Left lung (tissue), 10 donors: ENCODE measurements around the gene CCDC33. TPM values are rescaled to one million over a fixed set of nuclear protein-coding genes. Genes with fewer than 3 reads are reported as not detected.

Experiments used
- ATAC-seq: fragments of 200-7000 bp; cut with Tn5 transposase; one replicate; pipeline ENCODE4 v1.9.1; 2020; ENCODE audit warnings: moderate library complexity
- DNase-seq, 4 donors: peaks; one replicate each; pipeline ENCODE4 v3.0.0-alpha.2; 2013 to 2020
- H3K27ac ChIP-seq, 2 donors: fragments of 200-600 bp; sonication (generic) in 1 of 2; one replicate each; pipeline versions ENCODE4 v1.5.0 to v1.8.0; 2020 to 2021
- H3K27me3 ChIP-seq, 2 donors: fragments of 200-600 bp; sonication (generic) in 1 of 2; one replicate each; pipeline versions ENCODE4 v1.5.0 to v1.8.0; 2020 to 2021
- H3K36me3 ChIP-seq, 2 donors: fragments of 200-600 bp; sonication (generic) in 1 of 2; one replicate each; pipeline versions ENCODE4 v1.5.0 to v1.8.0; 2020 to 2021
- H3K4me1 ChIP-seq, 2 donors: fragments of 200-600 bp; one replicate each; pipeline ENCODE4 v1.8.0; 2021
- H3K4me3 ChIP-seq, 2 donors: fragments of 200-600 bp; sonication (generic) in 1 of 2; one replicate each; pipeline versions ENCODE4 v1.5.0 to v1.8.0; 2020 to 2021; ENCODE audit warnings: mild to moderate bottlenecking in 1 of 2
- H3K9me3 ChIP-seq, 2 donors: fragments of 200-600 bp; sonication (generic) in 1 of 2; one replicate each; pipeline versions ENCODE4 v1.5.0 to v1.8.0; 2020 to 2021
- intact Hi-C, 2 donors: fragments of 100-400 bp; cut with DNase I; formaldehyde crosslinking; loops; one replicate each; pipeline versions ENCODE4 v1.11.2 to v1.14.2; 2022
- polyA plus RNA-seq, 6 donors: library from polyadenylated mRNA; unstranded; fragments of 120-200 nt; gene quantifications; one replicate each; pipeline ENCODE4 v1.2.1, GENCODE V29; 2013; ENCODE audit not compliant: insufficient read length in 6 of 6
- total RNA-seq, 2 donors: library from RNA; stranded (reverse); fragmentation: NEBNext Ultra II Directional; extraction: Animal tissue kit (Norgen Biotek cat#: 25700); gene quantifications; one replicate each; pipeline ENCODE4 v1.2.1, GENCODE V29; 2021
- TF ChIP-seq, protein P1 (sequence below), 2 donors: fragments of 200-600 bp; sonication (generic) in 1 of 2; IDR thresholded peaks; one replicate each; pipeline versions ENCODE4 v1.5.0 to v1.8.0; 2021; ENCODE audit warnings: antibody characterized with exemption in 2 of 2
- donor health status: DM: no; HTN: yes; CAD: no.
- donor health status: DM: no; HTN: no; CAD: no.

CCDC33 gene
- total and polyA plus RNA-seq, 8 donors: 1.00 to 3.2 (median 1.9) TPM; not detected in 1

DNA sequence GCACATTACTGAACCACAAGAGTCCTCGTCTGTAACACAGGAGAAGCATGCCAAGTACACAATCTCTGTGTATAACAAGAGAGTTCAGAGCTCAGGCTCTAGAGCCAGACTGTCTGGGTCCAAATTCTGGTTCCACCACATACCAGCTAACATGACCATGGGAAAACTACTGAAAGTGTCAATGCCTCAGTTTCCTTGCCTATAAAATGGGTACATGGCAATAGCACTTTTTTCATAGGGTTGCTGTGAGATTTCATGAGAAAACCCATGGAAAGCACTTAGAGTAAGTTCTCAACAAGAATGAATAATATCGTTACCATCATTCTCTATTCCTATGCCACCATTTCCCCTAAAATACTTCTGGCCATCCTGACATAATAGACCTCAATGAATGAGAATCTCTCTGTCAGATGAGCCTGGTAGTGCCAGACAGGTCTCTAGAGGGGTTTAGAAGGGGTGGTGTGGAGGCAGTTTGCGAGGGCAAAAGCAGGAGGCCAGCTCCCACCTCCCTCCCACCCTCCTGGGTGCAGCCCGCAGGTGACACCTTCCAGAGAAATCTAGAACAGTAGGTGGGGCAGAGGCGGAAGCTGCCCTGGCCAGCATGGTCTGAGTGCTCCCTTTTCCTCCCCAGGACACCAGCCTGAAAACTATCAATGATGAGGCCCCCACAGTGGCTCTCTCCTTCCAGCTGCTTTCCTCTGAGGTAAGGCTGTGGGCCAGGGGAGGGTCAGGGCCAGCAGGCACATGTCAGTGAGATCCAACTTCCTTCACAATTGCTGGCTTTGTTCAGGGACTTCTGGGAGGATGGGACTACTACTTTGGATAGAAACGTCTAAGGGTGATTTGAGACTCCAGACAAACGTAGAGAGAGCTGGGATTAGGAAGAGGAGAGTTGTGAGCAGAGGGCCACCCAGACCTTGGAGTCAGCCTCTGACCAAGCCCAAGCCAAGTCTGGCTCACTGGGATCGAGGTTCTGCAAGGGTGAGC, 45.3 kb downstream of the CCDC33 start:
- TF ChIP-seq, protein P1, sequence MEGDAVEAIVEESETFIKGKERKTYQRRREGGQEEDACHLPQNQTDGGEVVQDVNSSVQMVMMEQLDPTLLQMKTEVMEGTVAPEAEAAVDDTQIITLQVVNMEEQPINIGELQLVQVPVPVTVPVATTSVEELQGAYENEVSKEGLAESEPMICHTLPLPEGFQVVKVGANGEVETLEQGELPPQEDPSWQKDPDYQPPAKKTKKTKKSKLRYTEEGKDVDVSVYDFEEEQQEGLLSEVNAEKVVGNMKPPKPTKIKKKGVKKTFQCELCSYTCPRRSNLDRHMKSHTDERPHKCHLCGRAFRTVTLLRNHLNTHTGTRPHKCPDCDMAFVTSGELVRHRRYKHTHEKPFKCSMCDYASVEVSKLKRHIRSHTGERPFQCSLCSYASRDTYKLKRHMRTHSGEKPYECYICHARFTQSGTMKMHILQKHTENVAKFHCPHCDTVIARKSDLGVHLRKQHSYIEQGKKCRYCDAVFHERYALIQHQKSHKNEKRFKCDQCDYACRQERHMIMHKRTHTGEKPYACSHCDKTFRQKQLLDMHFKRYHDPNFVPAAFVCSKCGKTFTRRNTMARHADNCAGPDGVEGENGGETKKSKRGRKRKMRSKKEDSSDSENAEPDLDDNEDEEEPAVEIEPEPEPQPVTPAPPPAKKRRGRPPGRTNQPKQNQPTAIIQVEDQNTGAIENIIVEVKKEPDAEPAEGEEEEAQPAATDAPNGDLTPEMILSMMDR (IDR thresholded peaks at IDR 0.05): no peak
- ATAC-seq (no peak), DNase-seq (no peak)
- intact Hi-C loops: no loop called here
- Histone ChIP-seq H3K27me3 (peaks cover 0 to 47% of the 10 kb centered on the region in 2 donors), H3K36me3 (no peaks in the 10 kb centered on the region), H3K27ac (no peak overlapping the region), H3K4me3 (no peak overlapping the region), H3K9me3 (no peaks in the 10 kb centered on the region), H3K4me1 (no peaks in the 10 kb centered on the region)

DNA sequence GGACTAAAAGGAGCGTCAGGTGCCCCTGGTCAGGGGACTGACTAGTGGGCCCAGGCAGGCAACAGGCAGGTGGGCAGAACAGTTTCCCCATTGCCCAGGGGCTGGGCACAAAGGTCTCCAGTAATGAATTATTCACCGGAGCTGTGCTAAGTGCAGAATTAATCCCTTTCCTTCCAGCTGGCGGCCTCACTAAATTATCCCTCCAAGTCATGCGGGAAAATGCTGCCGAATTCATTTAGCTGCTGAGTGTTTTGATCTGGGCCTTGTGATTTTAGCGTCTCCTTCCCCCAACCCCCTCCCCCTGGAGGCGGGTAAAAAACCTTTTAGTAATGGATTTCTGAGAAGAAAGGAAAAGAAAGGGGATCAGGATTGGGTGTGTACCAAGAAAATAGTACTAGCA, 47.2 kb downstream of the CCDC33 start:
- intact Hi-C loops: no loop called here

DNA sequence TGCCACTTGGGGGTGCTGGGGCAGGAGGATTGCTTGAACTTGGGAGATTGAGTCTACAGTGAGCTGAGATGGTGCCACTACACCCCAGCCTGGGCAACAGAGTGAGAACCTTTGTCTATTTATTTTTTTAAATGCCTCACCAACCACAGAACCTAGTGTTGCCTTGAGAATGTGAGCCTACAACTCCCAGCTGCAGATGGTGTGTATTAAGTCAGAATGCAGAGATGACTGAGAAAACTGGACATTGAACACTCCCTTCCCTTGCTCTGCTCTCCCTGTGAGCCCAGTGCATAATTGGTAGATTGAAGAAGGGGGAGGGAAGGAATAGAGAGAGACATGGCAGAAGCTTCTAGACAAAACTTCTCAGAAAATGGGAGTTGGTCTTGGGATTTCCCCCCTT, 53.5 kb downstream of the CCDC33 start:
- no peak for ATAC-seq

More for the DNA sequence above, 47.2 kb downstream of the CCDC33 start:
- Histone ChIP-seq H3K27ac (no peak overlapping the region), H3K4me1 (no peaks in the 10 kb centered on the region), H3K4me3 (no peak overlapping the region), H3K36me3 (no peaks in the 10 kb centered on the region), H3K9me3 (no peaks in the 10 kb centered on the region), H3K27me3 (peaks cover 0 to 41% of the 10 kb centered on the region in 2 donors)
- ATAC-seq (no peak), DNase-seq (no peak)
- TF ChIP-seq, protein P1 (IDR thresholded peaks at IDR 0.05): no peak

DNA sequence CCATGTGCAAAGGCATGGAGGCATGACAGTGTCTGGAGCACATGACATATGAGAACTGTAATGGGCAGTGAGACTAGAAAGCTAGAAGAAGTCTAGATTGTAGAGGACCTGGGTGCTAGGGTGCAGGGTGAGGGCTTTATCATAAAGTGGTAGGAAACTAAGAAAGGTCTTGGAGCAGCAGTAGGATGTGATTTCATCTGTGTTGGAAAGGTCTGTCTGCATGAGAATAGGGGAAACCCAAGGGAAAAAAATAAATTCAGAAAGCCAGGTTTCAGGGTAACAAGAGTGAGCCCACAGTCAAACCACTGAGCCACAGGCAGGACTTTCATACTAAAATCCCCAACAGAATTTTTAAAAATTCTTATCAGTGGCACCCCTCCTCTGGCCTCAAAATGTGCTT, 54.5 kb downstream of the CCDC33 start:
- H3K27me3 ChIP-seq: peaks cover 0 to 55% of the 10 kb centered on the region in 2 donors
- H3K4me1 ChIP-seq: no peaks in the 10 kb centered on the region
- no peaks in the 10 kb centered on the region for H3K9me3 ChIP-seq
- DNase-seq: no peak
- no peak for ATAC-seq
- H3K27ac ChIP-seq: no peak overlapping the region
- H3K36me3 ChIP-seq: no peaks in the 10 kb centered on the region
- intact Hi-C loops: no loop called here
- H3K4me3 ChIP-seq: no peak overlapping the region
- TF ChIP-seq, protein P1 (IDR thresholded peaks at IDR 0.05): no peak

More for the DNA sequence above, 53.5 kb downstream of the CCDC33 start:
- TF ChIP-seq, protein P1 (IDR thresholded peaks at IDR 0.05): no peak
- Histone ChIP-seq H3K9me3 (no peaks in the 10 kb centered on the region), H3K4me1 (no peaks in the 10 kb centered on the region), H3K36me3 (no peaks in the 10 kb centered on the region), H3K4me3 (no peak overlapping the region), H3K27me3 (peaks cover 0 to 58% of the 10 kb centered on the region in 2 donors), H3K27ac (no peak overlapping the region)
- DNase-seq: no peak
- intact Hi-C loops: no loop called here
